ENCODE measurements around the gene HOXC9. TPM values are rescaled to one million over a fixed set of nuclear protein-coding genes. Genes with fewer than 3 reads are reported as not detected.
A peak's percentile ranks its signal among the peaks of the same experiment; 100 is the strongest.

Gene HOXC9
- total and polyA plus RNA-seq, 9 of the 15 experiments (the other 6 are each of a cell fraction or from before 2014, with no cell fraction given) = 1.1 to 10.5 (median 9.3) TPM

DNA sequence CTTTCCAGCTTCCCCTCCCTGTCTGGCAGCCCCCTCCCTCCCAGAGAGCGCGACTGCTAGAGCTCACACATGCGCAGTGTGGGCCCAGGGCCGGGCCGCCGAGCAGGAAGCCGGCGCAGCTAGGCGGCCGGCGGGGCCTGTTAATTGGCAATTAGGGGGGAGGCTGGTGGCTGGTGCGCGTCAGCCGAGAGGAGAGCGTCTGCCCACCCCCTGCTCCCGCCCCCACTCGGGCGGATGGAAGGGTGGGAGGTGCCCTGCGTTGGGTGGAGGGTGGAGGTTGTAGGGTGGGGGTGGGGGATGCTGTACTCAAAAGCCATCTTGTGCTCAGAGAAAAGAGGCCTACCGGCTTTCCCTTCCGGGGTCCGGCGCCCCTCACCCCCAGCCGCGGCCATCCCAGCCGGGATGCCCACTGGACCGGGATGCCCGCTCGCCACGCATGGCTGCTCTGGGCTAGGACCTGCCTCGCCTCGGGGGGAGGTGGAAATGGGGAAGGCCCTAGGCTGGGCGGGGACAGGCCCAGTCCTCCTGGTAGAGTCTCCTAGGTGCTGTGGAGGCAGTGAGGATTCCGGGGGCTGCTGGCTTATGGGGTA, 18.0 kb downstream of the HOXC9 start (continued):
- TF ChIP-seq, protein P1, sequence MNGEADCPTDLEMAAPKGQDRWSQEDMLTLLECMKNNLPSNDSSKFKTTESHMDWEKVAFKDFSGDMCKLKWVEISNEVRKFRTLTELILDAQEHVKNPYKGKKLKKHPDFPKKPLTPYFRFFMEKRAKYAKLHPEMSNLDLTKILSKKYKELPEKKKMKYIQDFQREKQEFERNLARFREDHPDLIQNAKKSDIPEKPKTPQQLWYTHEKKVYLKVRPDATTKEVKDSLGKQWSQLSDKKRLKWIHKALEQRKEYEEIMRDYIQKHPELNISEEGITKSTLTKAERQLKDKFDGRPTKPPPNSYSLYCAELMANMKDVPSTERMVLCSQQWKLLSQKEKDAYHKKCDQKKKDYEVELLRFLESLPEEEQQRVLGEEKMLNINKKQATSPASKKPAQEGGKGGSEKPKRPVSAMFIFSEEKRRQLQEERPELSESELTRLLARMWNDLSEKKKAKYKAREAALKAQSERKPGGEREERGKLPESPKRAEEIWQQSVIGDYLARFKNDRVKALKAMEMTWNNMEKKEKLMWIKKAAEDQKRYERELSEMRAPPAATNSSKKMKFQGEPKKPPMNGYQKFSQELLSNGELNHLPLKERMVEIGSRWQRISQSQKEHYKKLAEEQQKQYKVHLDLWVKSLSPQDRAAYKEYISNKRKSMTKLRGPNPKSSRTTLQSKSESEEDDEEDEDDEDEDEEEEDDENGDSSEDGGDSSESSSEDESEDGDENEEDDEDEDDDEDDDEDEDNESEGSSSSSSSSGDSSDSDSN (IDR thresholded peaks at IDR 0.05; ENCODE audit: borderline replicate concordance in 1 of 2, low read depth in 2 of 2, low read length in 2 of 2) = 0 out of 4 replicates have a peak, but pooled peaks of 1 of the 2 experiments have one; percentile 24
- no peak for TF ChIP-seq GTF2F1 (IDR thresholded peaks at IDR 0.05; ENCODE audit: low read depth, low read length)
- TF ChIP-seq SOX6 (IDR thresholded peaks at IDR 0.05) = no peak
- TF ChIP-seq, protein P2, sequence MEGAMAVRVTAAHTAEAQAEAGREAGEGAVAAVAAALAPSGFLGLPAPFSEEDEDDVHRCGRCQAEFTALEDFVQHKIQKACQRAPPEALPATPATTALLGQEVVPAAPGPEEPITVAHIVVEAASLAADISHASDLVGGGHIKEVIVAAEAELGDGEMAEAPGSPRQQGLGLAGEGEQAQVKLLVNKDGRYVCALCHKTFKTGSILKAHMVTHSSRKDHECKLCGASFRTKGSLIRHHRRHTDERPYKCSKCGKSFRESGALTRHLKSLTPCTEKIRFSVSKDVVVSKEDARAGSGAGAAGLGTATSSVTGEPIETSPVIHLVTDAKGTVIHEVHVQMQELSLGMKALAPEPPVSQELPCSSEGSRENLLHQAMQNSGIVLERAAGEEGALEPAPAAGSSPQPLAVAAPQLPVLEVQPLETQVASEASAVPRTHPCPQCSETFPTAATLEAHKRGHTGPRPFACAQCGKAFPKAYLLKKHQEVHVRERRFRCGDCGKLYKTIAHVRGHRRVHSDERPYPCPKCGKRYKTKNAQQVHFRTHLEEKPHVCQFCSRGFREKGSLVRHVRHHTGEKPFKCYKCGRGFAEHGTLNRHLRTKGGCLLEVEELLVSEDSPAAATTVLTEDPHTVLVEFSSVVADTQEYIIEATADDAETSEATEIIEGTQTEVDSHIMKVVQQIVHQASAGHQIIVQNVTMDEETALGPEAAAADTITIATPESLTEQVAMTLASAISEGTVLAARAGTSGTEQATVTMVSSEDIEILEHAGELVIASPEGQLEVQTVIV (CRISPR knock-in tag; IDR thresholded peaks at IDR 0.05; ENCODE audit: borderline replicate concordance) = no peak
- TF ChIP-seq HMGN3 (IDR thresholded peaks at IDR 0.05; ENCODE audit: borderline replicate concordance, extremely low read depth, insufficient read length, low read depth, low read length) = peak; percentile 27
- TF ChIP-seq ILK (tag; IDR thresholded peaks at IDR 0.05; ENCODE audit: borderline replicate concordance, low read depth) = no peak
- TF ChIP-seq FIP1L1 (IDR thresholded peaks at IDR 0.05; ENCODE audit: low read depth, low read length, poor library complexity, severe bottlenecking) = no peak
- TF ChIP-seq ZZZ3 (IDR thresholded peaks at IDR 0.05) = no peak
- TF ChIP-seq, protein P3, sequence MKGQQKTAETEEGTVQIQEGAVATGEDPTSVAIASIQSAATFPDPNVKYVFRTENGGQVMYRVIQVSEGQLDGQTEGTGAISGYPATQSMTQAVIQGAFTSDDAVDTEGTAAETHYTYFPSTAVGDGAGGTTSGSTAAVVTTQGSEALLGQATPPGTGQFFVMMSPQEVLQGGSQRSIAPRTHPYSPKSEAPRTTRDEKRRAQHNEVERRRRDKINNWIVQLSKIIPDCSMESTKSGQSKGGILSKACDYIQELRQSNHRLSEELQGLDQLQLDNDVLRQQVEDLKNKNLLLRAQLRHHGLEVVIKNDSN (CRISPR knock-in tag; IDR thresholded peaks at IDR 0.05) = no peak
- TF ChIP-seq, protein P4, sequence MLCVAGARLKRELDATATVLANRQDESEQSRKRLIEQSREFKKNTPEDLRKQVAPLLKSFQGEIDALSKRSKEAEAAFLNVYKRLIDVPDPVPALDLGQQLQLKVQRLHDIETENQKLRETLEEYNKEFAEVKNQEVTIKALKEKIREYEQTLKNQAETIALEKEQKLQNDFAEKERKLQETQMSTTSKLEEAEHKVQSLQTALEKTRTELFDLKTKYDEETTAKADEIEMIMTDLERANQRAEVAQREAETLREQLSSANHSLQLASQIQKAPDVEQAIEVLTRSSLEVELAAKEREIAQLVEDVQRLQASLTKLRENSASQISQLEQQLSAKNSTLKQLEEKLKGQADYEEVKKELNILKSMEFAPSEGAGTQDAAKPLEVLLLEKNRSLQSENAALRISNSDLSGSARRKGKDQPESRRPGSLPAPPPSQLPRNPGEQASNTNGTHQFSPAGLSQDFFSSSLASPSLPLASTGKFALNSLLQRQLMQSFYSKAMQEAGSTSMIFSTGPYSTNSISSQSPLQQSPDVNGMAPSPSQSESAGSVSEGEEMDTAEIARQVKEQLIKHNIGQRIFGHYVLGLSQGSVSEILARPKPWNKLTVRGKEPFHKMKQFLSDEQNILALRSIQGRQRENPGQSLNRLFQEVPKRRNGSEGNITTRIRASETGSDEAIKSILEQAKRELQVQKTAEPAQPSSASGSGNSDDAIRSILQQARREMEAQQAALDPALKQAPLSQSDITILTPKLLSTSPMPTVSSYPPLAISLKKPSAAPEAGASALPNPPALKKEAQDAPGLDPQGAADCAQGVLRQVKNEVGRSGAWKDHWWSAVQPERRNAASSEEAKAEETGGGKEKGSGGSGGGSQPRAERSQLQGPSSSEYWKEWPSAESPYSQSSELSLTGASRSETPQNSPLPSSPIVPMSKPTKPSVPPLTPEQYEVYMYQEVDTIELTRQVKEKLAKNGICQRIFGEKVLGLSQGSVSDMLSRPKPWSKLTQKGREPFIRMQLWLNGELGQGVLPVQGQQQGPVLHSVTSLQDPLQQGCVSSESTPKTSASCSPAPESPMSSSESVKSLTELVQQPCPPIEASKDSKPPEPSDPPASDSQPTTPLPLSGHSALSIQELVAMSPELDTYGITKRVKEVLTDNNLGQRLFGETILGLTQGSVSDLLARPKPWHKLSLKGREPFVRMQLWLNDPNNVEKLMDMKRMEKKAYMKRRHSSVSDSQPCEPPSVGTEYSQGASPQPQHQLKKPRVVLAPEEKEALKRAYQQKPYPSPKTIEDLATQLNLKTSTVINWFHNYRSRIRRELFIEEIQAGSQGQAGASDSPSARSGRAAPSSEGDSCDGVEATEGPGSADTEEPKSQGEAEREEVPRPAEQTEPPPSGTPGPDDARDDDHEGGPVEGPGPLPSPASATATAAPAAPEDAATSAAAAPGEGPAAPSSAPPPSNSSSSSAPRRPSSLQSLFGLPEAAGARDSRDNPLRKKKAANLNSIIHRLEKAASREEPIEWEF (CRISPR knock-in tag; IDR thresholded peaks at IDR 0.05) = no peak
- no peak for TF ChIP-seq GABPB2 (CRISPR knock-in tag; conservative IDR thresholded peaks at IDR 0.05)
- TF ChIP-seq BRF1 (IDR thresholded peaks at IDR 0.05; ENCODE audit: borderline replicate concordance, extremely low read depth, insufficient read length) = no peak
- TF ChIP-seq TEAD4 (IDR thresholded peaks at IDR 0.05; ENCODE audit: low read length) = no peak
- no peak for TF ChIP-seq TEAD4 (CRISPR knock-in tag; IDR thresholded peaks at IDR 0.05; ENCODE audit: borderline replicate concordance)
- no peak for TF ChIP-seq FOXJ2 (tag; IDR thresholded peaks at IDR 0.05)
